ENCODE measurements around the gene ATR.

Gene ATR

DNA sequence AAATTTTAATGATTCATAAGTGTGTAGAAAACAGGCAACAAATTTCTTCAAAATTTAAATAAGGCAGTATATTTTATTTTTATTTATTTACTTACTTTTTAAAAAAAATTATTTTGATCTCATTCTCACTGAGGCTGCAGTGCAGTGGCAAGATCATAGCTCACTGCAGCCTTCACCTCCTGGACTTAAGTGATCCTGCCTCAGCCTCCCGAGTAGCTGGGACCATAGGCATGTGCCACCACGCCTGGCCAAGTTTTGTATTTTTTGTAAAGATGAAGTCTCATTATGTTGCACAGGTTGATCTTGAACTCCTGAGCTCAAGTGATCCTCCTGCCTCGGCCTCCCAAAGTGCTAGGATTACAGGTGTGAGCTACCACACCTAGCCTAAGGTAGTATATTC, 69.5 kb downstream of the ATR start:
- Histone ChIP-seq H3K36me3 (ENCODE audit: control insufficient read depth in 1 of 2, insufficient read depth in 2 of 2, low read length in 2 of 2) (peaks cover 6 to 19% of the 10 kb centered on the region in 2 donors), H3K4me1 (ENCODE audit: control insufficient read depth in 1 of 2, insufficient read depth in 2 of 2, low read length in 2 of 2) (no peaks in the 10 kb centered on the region)

DNA sequence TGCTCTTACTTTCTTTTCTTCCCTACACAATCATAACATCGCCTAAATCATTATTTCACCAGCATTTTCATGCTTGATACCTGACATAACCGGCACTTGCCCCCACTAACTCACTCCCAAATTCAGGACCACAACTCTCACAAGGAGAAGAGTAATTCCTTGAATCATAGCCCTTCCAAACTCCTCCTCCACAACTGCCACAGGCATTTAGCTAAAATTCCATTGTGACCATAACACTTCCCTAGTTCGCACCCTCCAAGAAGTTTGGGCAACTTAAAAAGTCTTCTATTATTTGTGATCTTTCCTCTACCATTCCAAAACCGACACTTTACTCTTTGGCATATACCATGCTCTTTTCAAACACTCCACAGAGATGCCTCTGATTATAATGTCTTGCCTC, 71.3 kb downstream of the ATR start:
- H3K27ac ChIP-seq (ENCODE audit: low read length), result no peak overlapping the region
- no peaks in the 10 kb centered on the region for H3K27me3 ChIP-seq (ENCODE audit: low read depth, low read length)
- H3K4me1 ChIP-seq (ENCODE audit: control insufficient read depth in 1 of 2, insufficient read depth in 2 of 2, low read length in 2 of 2), result no peaks in the 10 kb centered on the region
- no peak overlapping the region for H3K4me3 ChIP-seq (ENCODE audit: low read depth in 1 of 2, low read length in 2 of 2)
- no peaks in the 10 kb centered on the region for H3K9me3 ChIP-seq (ENCODE audit: control insufficient read depth in 1 of 2, low read length in 2 of 2)
- H3K36me3 ChIP-seq (ENCODE audit: control insufficient read depth in 1 of 2, insufficient read depth in 2 of 2, low read length in 2 of 2), result peaks cover 6 to 19% of the 10 kb centered on the region in 2 donors

More for the DNA sequence above, 69.5 kb downstream of the ATR start:
- Histone ChIP-seq H3K27me3 (ENCODE audit: low read depth, low read length) (no peaks in the 10 kb centered on the region), H3K27ac (ENCODE audit: low read length) (no peak overlapping the region), H3K4me3 (ENCODE audit: low read depth in 1 of 2, low read length in 2 of 2) (no peak overlapping the region), H3K9me3 (ENCODE audit: control insufficient read depth in 1 of 2, low read length in 2 of 2) (no peaks in the 10 kb centered on the region)

DNA sequence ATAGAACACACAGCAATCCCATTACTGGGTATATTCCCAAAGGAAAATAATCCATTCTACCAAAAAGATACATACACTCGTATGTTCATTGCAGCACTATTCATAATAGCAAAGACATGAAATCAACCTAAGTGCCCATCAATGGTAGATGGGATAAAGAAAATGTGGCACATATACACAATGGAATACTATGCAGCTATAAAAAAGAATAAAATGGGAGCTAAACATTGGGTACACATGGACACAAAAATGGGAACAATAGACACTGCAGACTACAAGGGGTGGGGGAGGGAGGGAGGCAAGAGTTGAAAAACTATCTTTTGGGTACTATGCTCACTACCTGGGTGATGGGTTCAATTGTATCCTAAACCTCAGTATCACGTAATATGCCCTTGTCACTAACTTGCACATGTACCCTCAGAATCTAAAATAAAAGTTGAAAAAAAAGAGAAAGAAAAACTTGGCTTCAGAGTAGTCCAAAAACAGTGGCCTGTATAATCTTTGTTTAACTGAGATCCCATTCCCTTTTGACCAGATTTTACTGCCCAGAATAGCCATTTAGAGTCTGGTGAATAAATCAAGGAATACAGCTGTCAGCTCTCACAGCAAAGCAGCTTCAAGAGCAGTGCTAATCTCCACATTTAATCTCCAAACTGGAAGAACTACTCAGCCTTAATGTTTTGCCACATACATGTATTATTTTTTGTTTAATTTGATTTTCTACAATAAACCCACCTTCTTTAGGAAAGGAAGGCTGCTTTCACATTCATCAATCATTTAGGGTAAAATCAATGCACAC, 76.1 kb downstream of the ATR start:
- Histone ChIP-seq H3K27me3 (ENCODE audit: low read depth, low read length) (no peaks in the 10 kb centered on the region), H3K4me3 (ENCODE audit: low read depth in 1 of 2, low read length in 2 of 2) (no peak overlapping the region), H3K4me1 (ENCODE audit: control insufficient read depth in 1 of 2, insufficient read depth in 2 of 2, low read length in 2 of 2) (no peaks in the 10 kb centered on the region), H3K27ac (ENCODE audit: low read length) (no peak overlapping the region), H3K9me3 (ENCODE audit: control insufficient read depth in 1 of 2, low read length in 2 of 2) (no peaks in the 10 kb centered on the region), H3K36me3 (ENCODE audit: control insufficient read depth in 1 of 2, insufficient read depth in 2 of 2, low read length in 2 of 2) (peaks cover 6 to 26% of the 10 kb centered on the region in 2 donors)

DNA sequence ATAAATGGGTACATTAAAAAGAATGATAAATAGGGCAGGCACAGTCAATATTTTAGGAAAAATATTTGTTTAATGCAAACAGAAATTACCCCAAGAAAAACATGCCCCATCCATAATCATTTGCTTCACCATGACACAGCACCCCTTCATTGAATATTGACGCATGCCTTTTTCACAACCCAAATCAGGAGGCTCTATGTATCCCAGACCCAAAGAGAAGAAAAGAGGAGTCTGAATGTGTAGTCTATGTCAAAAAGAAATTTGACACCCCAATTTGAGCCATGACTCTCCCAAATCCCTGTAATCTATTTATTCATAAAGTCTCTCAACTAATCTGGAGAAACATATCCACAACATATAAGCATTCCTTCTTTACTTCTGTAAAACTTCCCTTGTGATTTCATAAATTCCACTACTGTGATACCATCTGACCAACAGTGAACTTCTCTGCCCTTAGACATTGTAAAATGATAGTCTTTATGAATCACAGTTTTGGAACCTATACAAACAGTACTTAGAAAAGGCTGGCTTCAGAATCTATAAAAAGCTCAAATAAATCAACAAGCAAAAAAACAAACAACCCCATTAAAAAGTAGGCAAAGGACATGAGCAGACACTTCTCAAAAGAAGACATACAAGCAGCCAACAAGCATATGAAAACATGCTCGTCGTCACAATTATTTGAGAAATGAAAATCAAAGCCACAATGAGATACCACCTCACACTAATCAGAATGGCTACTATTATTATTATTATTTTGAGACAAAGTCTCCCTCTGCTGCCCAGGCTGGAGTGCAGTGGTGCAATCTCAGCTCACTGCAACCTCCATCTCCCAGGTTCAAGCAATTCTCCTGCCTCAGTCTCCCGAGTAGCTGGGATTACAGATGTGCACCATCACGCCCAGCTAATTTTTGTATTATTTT, 77.3 kb downstream of the ATR start:
- Histone ChIP-seq H3K36me3 (ENCODE audit: control insufficient read depth in 1 of 2, insufficient read depth in 2 of 2, low read length in 2 of 2) (peaks cover 6 to 28% of the 10 kb centered on the region in 2 donors), H3K27ac (ENCODE audit: low read length) (no peak overlapping the region), H3K27me3 (ENCODE audit: low read depth, low read length) (no peaks in the 10 kb centered on the region), H3K4me1 (ENCODE audit: control insufficient read depth in 1 of 2, insufficient read depth in 2 of 2, low read length in 2 of 2) (no peaks in the 10 kb centered on the region), H3K4me3 (ENCODE audit: low read depth in 1 of 2, low read length in 2 of 2) (no peak overlapping the region), H3K9me3 (ENCODE audit: control insufficient read depth in 1 of 2, low read length in 2 of 2) (no peaks in the 10 kb centered on the region)

DNA sequence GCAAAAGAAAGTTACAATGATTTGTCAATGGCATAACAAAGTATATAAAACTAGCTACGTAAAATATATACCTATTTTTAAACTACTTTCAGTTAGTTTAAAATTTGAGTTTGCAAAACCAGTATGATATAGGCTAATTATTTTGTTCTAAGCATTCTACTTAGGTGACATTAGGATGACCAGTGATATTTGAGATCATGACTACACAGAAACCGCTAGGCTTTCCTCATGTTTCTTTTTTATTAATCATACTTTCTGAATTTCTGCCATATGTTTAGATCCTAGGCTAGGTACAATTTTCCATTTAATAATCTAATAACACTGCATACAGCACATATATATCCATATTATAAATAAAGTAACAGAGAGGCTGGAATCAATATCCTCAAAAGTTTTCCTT, 78.3 kb downstream of the ATR start:
- Histone ChIP-seq H3K27me3 (ENCODE audit: low read depth, low read length) (no peaks in the 10 kb centered on the region), H3K4me3 (ENCODE audit: low read depth in 1 of 2, low read length in 2 of 2) (no peak overlapping the region), H3K4me1 (ENCODE audit: control insufficient read depth in 1 of 2, insufficient read depth in 2 of 2, low read length in 2 of 2) (no peaks in the 10 kb centered on the region), H3K36me3 (ENCODE audit: control insufficient read depth in 1 of 2, insufficient read depth in 2 of 2, low read length in 2 of 2) (peaks cover 5 to 25% of the 10 kb centered on the region in 2 donors), H3K9me3 (ENCODE audit: control insufficient read depth in 1 of 2, low read length in 2 of 2) (no peaks in the 10 kb centered on the region), H3K27ac (ENCODE audit: low read length) (no peak overlapping the region)

DNA sequence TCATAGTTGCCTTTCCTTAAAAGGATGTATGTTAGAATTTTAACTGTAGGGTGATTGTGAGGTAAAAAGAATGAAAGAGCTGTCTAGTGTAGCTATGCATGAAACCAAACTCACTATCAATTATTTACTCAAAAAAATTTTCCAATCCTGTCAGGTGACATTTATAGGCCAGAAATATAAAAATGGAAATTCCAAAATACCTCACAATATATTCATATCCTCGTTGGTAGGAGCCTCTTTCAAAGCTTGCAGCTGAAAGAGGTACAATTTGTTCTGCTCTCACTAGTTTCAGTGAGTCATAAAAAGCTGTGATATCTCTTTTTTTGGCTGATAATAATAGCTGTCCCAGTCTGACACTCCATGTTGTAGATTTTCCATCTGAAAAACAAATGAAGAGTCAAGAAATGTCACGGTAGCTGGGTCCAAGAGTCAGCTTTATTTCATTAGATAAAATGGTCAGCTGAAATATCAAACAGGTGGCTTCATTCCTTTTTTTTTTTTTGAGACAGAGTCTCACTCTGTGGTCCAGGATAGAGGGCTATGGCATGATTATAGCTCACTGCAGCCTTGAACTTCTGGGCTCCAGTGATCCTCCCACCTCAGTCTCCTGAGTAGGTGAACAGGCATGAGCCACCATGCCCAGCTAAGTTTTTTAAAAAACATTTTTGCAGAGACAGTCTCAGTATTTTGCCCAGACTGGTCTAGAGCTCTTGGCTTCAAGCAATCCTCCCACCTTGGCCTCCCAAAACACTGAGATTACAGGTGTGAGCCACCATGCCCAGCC, 79.9 kb downstream of the ATR start:
- H3K9me3 ChIP-seq (ENCODE audit: control insufficient read depth in 1 of 2, low read length in 2 of 2), result no peaks in the 10 kb centered on the region
- H3K36me3 ChIP-seq (ENCODE audit: control insufficient read depth in 1 of 2, insufficient read depth in 2 of 2, low read length in 2 of 2), result peaks cover 0 to 33% of the 10 kb centered on the region in 2 donors
- no peak overlapping the region for H3K27ac ChIP-seq (ENCODE audit: low read length)
- no peaks in the 10 kb centered on the region for H3K27me3 ChIP-seq (ENCODE audit: low read depth, low read length)
- no peak overlapping the region for H3K4me3 ChIP-seq (ENCODE audit: low read depth in 1 of 2, low read length in 2 of 2)
- no peaks in the 10 kb centered on the region for H3K4me1 ChIP-seq (ENCODE audit: control insufficient read depth in 1 of 2, insufficient read depth in 2 of 2, low read length in 2 of 2)

DNA sequence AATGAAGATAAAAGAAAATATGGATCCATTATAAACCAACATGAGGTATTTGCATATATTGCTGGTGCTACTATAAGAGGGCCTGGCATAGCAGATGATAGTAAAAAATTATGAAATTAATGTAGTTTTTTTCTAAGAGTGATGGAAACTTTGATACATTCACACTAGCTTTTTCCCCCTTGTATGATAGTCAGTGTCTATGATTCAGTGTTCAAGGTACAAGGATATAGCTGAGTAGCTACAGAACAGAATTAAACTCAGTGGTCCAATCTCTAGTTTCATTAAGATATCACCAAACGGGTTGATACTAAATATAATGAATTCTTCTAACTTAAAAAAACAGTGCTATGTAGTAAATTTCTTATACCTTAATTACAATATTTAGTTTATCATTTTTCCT, 80.8 kb downstream of the ATR start:
- no peaks in the 10 kb centered on the region for H3K4me1 ChIP-seq (ENCODE audit: control insufficient read depth in 1 of 2, insufficient read depth in 2 of 2, low read length in 2 of 2)
- peaks cover 5 to 41% of the 10 kb centered on the region in 2 donors for H3K36me3 ChIP-seq (ENCODE audit: control insufficient read depth in 1 of 2, insufficient read depth in 2 of 2, low read length in 2 of 2)
- no peak overlapping the region for H3K4me3 ChIP-seq (ENCODE audit: low read depth in 1 of 2, low read length in 2 of 2)
- H3K27ac ChIP-seq (ENCODE audit: low read length), result no peak overlapping the region
- no peaks in the 10 kb centered on the region for H3K27me3 ChIP-seq (ENCODE audit: low read depth, low read length)
- no peaks in the 10 kb centered on the region for H3K9me3 ChIP-seq (ENCODE audit: control insufficient read depth in 1 of 2, low read length in 2 of 2)

DNA sequence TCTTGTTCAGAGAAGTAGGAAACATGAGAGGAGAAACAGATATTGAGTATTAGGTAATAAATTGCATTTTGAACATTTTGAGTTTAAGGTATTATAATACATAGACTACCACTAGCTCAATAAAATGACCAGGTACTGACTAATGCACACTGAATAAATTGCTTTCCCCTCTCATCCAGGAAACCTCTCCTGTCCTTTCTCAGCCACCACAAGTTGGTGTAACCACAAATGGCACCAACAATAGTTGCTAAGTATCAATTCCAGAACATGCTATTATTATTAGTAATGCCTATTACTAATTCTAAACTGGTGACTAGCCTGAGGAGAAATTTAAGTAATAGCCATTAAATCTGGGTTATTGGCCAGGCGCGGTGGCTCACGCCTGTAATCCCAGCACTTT, 83.4 kb downstream of the ATR start:
- H3K36me3 ChIP-seq (ENCODE audit: control insufficient read depth in 1 of 2, insufficient read depth in 2 of 2, low read length in 2 of 2), result peaks cover 22 to 61% of the 10 kb centered on the region in 2 donors

DNA sequence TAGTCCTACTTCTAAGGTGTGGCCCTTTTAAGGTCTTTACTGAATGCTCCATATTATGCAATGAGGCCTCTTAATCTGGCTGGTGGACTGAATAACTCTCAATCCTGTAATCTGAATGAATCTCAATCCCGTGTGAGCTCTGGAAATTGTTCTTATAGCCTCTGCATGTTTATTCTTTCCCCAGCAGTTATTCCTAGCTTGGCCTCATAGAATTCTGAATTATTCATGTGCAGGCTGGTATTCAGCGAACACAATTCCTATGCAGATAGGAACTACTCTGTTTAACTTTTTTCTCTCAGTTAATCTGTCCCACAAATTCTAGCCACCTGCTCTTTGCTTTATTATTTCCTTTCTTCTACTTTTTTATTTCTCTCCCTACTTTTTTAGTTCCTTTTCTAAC, 86.3 kb downstream of the ATR start:
- no peak overlapping the region for H3K27ac ChIP-seq (ENCODE audit: low read length)
- H3K27me3 ChIP-seq (ENCODE audit: low read depth, low read length), result no peaks in the 10 kb centered on the region
- H3K9me3 ChIP-seq (ENCODE audit: control insufficient read depth in 1 of 2, low read length in 2 of 2), result no peaks in the 10 kb centered on the region
- no peak overlapping the region for H3K4me3 ChIP-seq (ENCODE audit: low read depth in 1 of 2, low read length in 2 of 2)
- H3K36me3 ChIP-seq (ENCODE audit: control insufficient read depth in 1 of 2, insufficient read depth in 2 of 2, low read length in 2 of 2), result peaks cover 22 to 67% of the 10 kb centered on the region in 2 donors
- H3K4me1 ChIP-seq (ENCODE audit: control insufficient read depth in 1 of 2, insufficient read depth in 2 of 2, low read length in 2 of 2), result no peaks in the 10 kb centered on the region

More for the DNA sequence above, 83.4 kb downstream of the ATR start:
- H3K27me3 ChIP-seq (ENCODE audit: low read depth, low read length), result no peaks in the 10 kb centered on the region
- no peaks in the 10 kb centered on the region for H3K9me3 ChIP-seq (ENCODE audit: control insufficient read depth in 1 of 2, low read length in 2 of 2)
- H3K4me3 ChIP-seq (ENCODE audit: low read depth in 1 of 2, low read length in 2 of 2), result no peak overlapping the region
- H3K27ac ChIP-seq (ENCODE audit: low read length), result no peak overlapping the region
- no peaks in the 10 kb centered on the region for H3K4me1 ChIP-seq (ENCODE audit: control insufficient read depth in 1 of 2, insufficient read depth in 2 of 2, low read length in 2 of 2)

DNA sequence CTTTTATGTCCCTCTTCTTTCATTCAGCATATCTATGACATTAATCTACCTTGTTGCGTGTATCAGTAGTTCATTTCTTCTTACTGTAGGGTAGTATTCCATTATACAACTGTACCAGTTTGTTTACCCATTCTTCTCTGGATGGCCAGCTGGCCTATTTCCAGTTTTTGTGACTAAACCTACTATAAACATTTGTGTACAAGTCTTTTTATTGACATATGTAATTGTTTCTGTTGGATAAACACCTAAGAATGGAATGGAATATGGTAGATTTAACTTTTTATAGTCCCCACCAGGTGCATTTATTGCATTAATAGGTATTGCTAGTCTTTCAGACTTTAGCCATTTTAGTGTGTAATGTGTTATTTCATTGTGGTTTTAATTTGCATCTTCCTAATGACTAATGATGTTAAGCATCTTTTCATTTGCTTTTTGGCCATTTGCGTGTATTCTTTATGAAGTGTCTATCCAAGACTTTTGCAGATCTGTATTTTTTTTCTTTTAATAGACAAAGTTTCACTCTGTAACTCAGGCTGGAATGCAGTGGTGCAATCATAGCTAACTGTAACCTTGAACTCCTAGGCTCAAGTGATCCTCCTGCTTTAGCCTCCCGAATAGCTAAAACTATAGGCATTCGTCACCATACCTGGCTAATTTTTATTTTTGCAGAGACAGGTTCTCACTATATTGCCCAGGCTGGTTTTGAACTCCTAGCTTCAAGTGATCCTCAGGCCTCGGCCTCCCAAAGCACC, 88.8 kb downstream of the ATR start:
- Histone ChIP-seq H3K36me3 (ENCODE audit: control insufficient read depth in 1 of 2, insufficient read depth in 2 of 2, low read length in 2 of 2) (peaks cover 28 to 60% of the 10 kb centered on the region in 2 donors), H3K4me3 (ENCODE audit: low read depth in 1 of 2, low read length in 2 of 2) (no peak overlapping the region), H3K27me3 (ENCODE audit: low read depth, low read length) (no peaks in the 10 kb centered on the region), H3K9me3 (ENCODE audit: control insufficient read depth in 1 of 2, low read length in 2 of 2) (no peaks in the 10 kb centered on the region), H3K4me1 (ENCODE audit: control insufficient read depth in 1 of 2, insufficient read depth in 2 of 2, low read length in 2 of 2) (no peaks in the 10 kb centered on the region), H3K27ac (ENCODE audit: low read length) (no peak overlapping the region)

Measured in muscle layer of duodenum (tissue), 2 donors.